Lower lobe of right lung (tissue), 2 donors: ENCODE results near the gene MRFAP1. TPM values are rescaled to one million over a fixed set of nuclear protein-coding genes. Genes with fewer than 3 reads are reported as not detected.

Source experiments
- ATAC-seq, 2 donors: fragments of 200-7000 bp; cut with Tn5 transposase; one replicate each; pipeline ENCODE4 v1.9.1; 2020 to 2022; ENCODE audit warnings: mild to moderate bottlenecking in 2 of 2, moderate library complexity in 2 of 2
- DNase-seq: peaks from one replicate; pipeline ENCODE4 v3.0.0-alpha.2; 2020
- H3K27ac ChIP-seq: fragments of 200-600 bp; one replicate; pipeline ENCODE4 v1.8.0; 2022
- H3K27me3 ChIP-seq: fragments of 200-600 bp; one replicate; pipeline ENCODE4 v1.8.0; 2022; ENCODE audit warnings: low read depth
- H3K36me3 ChIP-seq: fragments of 200-600 bp; one replicate; pipeline ENCODE4 v1.8.0; 2022; ENCODE audit warnings: mild to moderate bottlenecking
- H3K4me1 ChIP-seq: fragments of 200-600 bp; one replicate; pipeline ENCODE4 v1.8.0; 2022
- H3K4me3 ChIP-seq: fragments of 200-600 bp; one replicate; pipeline ENCODE4 v1.8.0; 2022; ENCODE audit warnings: mild to moderate bottlenecking
- H3K9me3 ChIP-seq: fragments of 200-600 bp; one replicate; pipeline ENCODE4 v1.8.0; 2022
- CTCF ChIP-seq: fragments of 200-600 bp; IDR thresholded peaks from one replicate; pipeline ENCODE4 v1.8.0; 2022; ENCODE audit warnings: antibody characterized with exemption, mild to moderate bottlenecking
- intact Hi-C: fragments of 100-400 bp; cut with DNase I; formaldehyde crosslinking; loops from one replicate; pipeline ENCODE4 v1.11.0; 2022
- long read RNA-seq: library from polyadenylated mRNA; unstranded; transcript quantifications from one replicate; pipeline ENCODE4 v2.0.0, GENCODE V29; 2021
- total RNA-seq: library from RNA; stranded (reverse); fragmentation: NEBNext Ultra II Directional; extraction: Animal tissue kit (Norgen Biotek cat#: 25700); gene quantifications from one replicate; pipeline ENCODE4 v1.2.1, GENCODE V29; 2021
- donor health status: DM: no; HTN: yes; CAD: no; lungs with severe emphysema.

The MRFAP1 gene
- total RNA-seq: 211 TPM
- long read RNA-seq, transcript MRFAP1-201 (3 exons, 2,049 nt): minor isoform, 39 of 188 reads
- long read RNA-seq, transcript MRFAP1-202 (2 exons, 1,584 nt): major isoform, 138 of 188 reads
- long read RNA-seq, transcript MRFAP1-204 (1 exons, 1,982 nt): minor isoform, 10 of 188 reads
- long read RNA-seq, partial matches to known transcripts: 0 of 188 reads
- long read RNA-seq, other reads (novel, unspliced or antisense): 1 of 188 reads

DNA sequence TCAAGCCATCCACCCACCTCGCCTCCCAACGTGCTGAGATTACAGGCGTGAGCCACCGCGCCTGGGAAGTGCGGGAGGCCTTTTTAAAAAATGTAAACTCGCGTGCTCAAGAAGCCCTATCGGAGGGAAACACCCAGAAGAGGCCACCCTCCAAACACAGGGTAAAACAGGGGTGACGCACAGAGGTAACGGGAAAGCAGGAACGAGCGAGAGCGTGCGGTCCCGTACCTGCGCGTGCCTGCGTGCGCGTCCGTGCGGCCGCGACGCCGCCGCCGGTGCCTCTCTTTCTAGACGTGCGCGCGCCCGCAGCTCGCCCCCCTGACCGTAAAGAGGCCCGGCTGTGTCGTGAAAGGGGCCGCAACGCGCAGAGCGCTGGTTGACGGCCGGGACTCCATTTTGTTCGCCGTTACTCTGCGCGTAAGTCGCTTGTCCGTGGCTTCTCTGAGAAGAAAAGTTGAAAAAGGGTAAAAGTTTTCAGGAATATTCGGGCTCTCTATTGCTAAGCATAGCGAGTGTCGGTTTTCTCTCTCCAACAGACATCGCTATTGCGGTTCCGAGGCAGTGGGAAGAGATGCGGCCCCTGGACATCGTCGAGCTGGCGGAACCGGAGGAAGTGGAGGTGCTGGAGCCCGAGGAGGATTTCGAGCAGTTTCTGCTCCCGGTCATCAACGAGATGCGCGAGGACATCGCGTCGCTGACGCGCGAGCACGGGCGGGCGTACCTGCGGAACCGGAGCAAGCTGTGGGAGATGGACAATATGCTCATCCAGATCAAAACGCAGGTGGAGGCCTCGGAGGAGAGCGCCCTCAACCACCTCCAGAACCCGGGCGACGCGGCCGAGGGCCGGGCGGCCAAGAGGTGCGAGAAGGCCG lies at the start of gene MRFAP1:
TSS of gene MRFAP1 (plus strand) at position 394 of the 872 bp plus-strand sequence. CDS start at position 572, 178 bp downstream.
- peaks cover 22% of the 10 kb centered on the region for H3K36me3 ChIP-seq
- no peaks in the 10 kb centered on the region for H3K9me3 ChIP-seq
- no peak for TF ChIP-seq CTCF
- DNase-seq: peak; percentile 97
- peak; percentile 97 to 99 for ATAC-seq
- peak within 1 kb of the TSS; percentile 92 for H3K4me3 ChIP-seq
- H3K4me1 ChIP-seq: peaks cover 21% of the 10 kb centered on the region
- intact Hi-C loops: no loop called here
- no peaks in the 10 kb centered on the region for H3K27me3 ChIP-seq
- peak within 1 kb of the TSS; percentile 96 for H3K27ac ChIP-seq

DNA sequence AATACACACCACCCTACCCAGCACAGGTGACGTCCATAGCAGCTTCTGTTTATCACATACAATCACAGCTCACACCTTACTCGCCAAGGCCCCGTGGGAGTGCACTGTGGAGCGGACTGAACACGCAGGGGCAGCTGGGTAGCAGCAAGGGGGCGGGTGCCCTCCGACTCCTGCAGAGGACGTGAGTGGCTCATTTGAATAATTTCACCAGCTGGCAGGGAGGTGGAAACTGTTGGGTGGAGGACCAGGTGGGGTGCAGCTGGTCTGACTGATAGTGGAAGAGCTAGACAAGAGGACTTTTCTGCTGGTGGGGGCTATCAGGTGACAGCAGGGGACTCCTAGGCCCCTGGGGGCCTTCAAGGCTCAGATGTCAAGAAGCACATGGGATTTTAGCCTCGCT lies 49.2 kb upstream of the MRFAP1 start:
- ATAC-seq: no peak
- H3K36me3 ChIP-seq: peaks cover 61% of the 10 kb centered on the region
- TF ChIP-seq CTCF: no peak

DNA sequence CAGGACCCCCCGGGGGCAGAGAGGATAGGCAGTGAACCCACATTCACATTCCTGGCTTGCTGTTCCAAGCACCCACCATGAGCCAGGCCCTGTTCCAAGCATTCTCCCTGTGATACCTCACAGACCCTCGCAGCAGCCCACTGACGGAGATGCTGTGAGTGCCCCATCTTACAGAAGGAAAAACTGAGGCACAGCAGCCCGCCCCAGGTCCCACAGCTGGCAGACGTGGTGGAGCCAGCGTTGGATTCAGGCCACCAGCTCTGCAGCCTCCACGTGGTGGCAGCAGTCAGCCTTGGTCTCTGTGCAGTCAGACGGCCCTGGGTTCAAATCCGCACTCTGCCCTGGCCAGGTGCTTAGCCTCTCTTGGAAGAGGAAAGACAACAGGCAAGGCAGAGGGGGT lies 48.7 kb upstream of the MRFAP1 start:
- intact Hi-C loops: no loop called here
- Histone ChIP-seq H3K4me3 (no peak overlapping the region), H3K9me3 (no peaks in the 10 kb centered on the region), H3K27ac (no peak overlapping the region), H3K36me3 (peaks cover 61% of the 10 kb centered on the region), H3K27me3 (no peaks in the 10 kb centered on the region), H3K4me1 (no peaks in the 10 kb centered on the region)
- no peak for ATAC-seq
- no peak for TF ChIP-seq CTCF
- DNase-seq: no peak

More for the DNA sequence above, 49.2 kb upstream of the MRFAP1 start:
- no peaks in the 10 kb centered on the region for H3K9me3 ChIP-seq
- H3K27ac ChIP-seq: no peak overlapping the region
- no peak overlapping the region for H3K4me3 ChIP-seq
- intact Hi-C loops: no loop called here
- no peak for DNase-seq
- H3K27me3 ChIP-seq: no peaks in the 10 kb centered on the region
- no peaks in the 10 kb centered on the region for H3K4me1 ChIP-seq

DNA sequence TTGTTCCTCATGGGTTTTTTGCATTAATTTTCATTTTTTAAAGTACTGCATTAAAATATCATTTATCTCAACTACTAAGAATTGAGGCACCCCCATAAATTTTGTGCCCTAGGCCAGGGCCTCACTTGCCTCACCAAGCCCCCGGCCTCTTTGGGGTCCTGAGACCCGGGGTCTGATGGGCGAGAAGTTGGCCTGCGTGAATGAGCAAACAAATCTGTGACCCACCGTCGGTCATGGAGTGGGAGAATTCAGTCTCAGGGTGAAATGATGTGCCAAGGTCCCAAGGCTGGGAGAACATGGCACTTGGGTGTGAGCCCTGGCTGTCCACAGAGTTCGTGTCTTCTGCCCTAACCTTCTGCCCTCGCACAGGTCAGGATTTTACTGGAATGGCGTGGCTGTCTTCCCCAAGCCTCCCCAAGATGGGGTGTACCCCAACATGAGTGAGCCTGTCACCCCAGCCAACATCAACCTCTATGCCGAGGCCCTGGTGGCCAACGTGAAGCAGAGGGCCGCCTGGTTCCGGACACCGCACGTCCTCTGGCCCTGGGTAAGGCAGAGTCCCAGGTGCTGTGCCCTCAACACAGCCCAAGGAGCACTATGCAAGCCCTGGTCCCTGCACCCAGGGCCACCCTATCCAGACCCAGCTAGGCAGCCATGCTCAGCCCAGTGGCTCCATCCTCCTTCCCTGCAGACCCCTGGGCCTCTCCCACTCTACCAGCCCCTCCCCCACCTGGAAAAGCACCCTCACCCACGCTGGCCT lies 47.5 kb upstream of the MRFAP1 start:
- no peak for TF ChIP-seq CTCF
- Histone ChIP-seq H3K9me3 (no peaks in the 10 kb centered on the region), H3K4me3 (no peak overlapping the region), H3K36me3 (peaks cover 68% of the 10 kb centered on the region), H3K27ac (no peak overlapping the region), H3K27me3 (no peaks in the 10 kb centered on the region), H3K4me1 (no peaks in the 10 kb centered on the region)
- ATAC-seq (peak in 1 of 2 donors; percentile 27), DNase-seq (no peak)
- intact Hi-C loops: no loop called here

DNA sequence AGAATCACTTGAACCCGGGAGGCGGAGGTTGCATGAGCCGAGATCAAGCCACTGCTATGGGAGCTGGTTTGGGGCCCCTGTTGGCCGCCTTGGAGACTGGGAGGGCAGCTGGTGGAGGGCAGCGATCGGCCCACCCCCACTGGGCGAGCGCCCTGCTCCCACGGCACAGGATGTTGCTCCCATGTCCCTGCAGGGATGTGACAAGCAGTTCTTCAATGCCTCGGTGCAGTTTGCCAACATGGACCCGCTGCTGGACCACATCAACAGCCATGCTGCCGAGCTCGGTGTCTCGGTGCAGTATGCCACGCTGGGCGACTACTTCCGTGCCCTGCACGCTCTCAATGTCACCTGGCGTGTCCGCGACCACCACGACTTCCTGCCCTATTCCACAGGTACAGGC lies 46.1 kb upstream of the MRFAP1 start:
- H3K4me1 ChIP-seq: no peaks in the 10 kb centered on the region
- H3K27ac ChIP-seq: no peak overlapping the region
- no peaks in the 10 kb centered on the region for H3K27me3 ChIP-seq
- no peak for DNase-seq
- H3K36me3 ChIP-seq: peaks cover 65% of the 10 kb centered on the region
- H3K4me3 ChIP-seq: no peak overlapping the region
- no peaks in the 10 kb centered on the region for H3K9me3 ChIP-seq
- no peak for TF ChIP-seq CTCF
- ATAC-seq: no peak
- intact Hi-C loops: no loop called here
